ENCODE measurements around the gene PREX1.
A peak's percentile ranks its signal among the peaks of the same experiment; 100 is the strongest.

Gene PREX1

GRCh38 chr20:48724891-48725554 lies 102.8 kb downstream of the PREX1 start:
- H3K4me3 ChIP-seq: no peak overlapping the region
- peak overlapping the region; percentile 85 for H3K27ac ChIP-seq
- peaks cover 89% of the 10 kb centered on the region for H3K4me1 ChIP-seq
- H3K9ac ChIP-seq: no peak overlapping the region
- H3K27me3 ChIP-seq: no peaks in the 10 kb centered on the region
- peaks cover 7% of the 10 kb centered on the region; the same call in 1 of the 2 replicates for H3K9me3 ChIP-seq
- no peaks in the 10 kb centered on the region for H3K36me3 ChIP-seq
- H3K4me2 ChIP-seq: peak overlapping the region; percentile 87
- no peaks in the 10 kb centered on the region for H4K20me1 ChIP-seq
- no peak for TF ChIP-seq Cebpa-rat (IDR thresholded peaks at IDR 0.05)

GRCh38 chr20:48724382-48724781 lies 103.4 kb downstream of the PREX1 start:
- Histone ChIP-seq H4K20me1 (no peaks in the 10 kb centered on the region), H3K36me3 (no peaks in the 10 kb centered on the region)

GRCh38 chr20:48723308-48724264 lies 104.2 kb downstream of the PREX1 start:
- H3K27ac ChIP-seq: peak overlapping the region; percentile 85
- peaks cover 7% of the 10 kb centered on the region; the same call in 1 of the 2 replicates for H3K9me3 ChIP-seq
- TF ChIP-seq Cebpa-rat (IDR thresholded peaks at IDR 0.05): peak; percentile 45; the same call in 1 of the 2 replicates
- peak overlapping the region; percentile 11; the same call in 1 of the 2 replicates for H3K4me3 ChIP-seq
- peaks cover 89% of the 10 kb centered on the region for H3K4me1 ChIP-seq
- H3K36me3 ChIP-seq: no peaks in the 10 kb centered on the region
- H3K27me3 ChIP-seq: no peaks in the 10 kb centered on the region
- peak overlapping the region; percentile 69 for H3K9ac ChIP-seq
- no peaks in the 10 kb centered on the region for H4K20me1 ChIP-seq
- peak overlapping the region; percentile 87 for H3K4me2 ChIP-seq

More at GRCh38 chr20:48724382-48724781, 103.4 kb downstream of the PREX1 start:
- peaks cover 7% of the 10 kb centered on the region; the same call in 1 of the 2 replicates for H3K9me3 ChIP-seq
- peak overlapping the region; percentile 87 for H3K4me2 ChIP-seq
- no peaks in the 10 kb centered on the region for H3K27me3 ChIP-seq
- peak overlapping the region; percentile 85 for H3K27ac ChIP-seq
- no peak overlapping the region for H3K4me3 ChIP-seq
- peaks cover 89% of the 10 kb centered on the region for H3K4me1 ChIP-seq
- TF ChIP-seq Cebpa-rat (IDR thresholded peaks at IDR 0.05): no peak
- H3K9ac ChIP-seq: no peak overlapping the region

- Histone ChIP-seq H3K27ac (peak overlapping the region; percentile 85), H3K4me3 (peak overlapping the region; percentile 11; the same call in 1 of the 2 replicates), H3K9me3 (peaks cover 7% of the 10 kb centered on the region; the same call in 1 of the 2 replicates), H3K4me1 (peaks cover 91% of the 10 kb centered on the region), H3K27me3 (no peaks in the 10 kb centered on the region), H3K9ac (peak overlapping the region; percentile 69), H4K20me1 (no peaks in the 10 kb centered on the region), H3K36me3 (no peaks in the 10 kb centered on the region), H3K4me2 (peak overlapping the region; percentile 87)
- TF ChIP-seq Cebpa-rat (IDR thresholded peaks at IDR 0.05): no peak
Observed at GRCh38 chr20:48722737-48723191, 105.0 kb downstream of the PREX1 start.

- Histone ChIP-seq H4K20me1 (no peaks in the 10 kb centered on the region), H3K27me3 (no peaks in the 10 kb centered on the region), H3K36me3 (no peaks in the 10 kb centered on the region), H3K4me3 (peak overlapping the region; percentile 11; the same call in 1 of the 2 replicates), H3K9ac (peak overlapping the region; percentile 69), H3K4me1 (peaks cover 97% of the 10 kb centered on the region), H3K27ac (peak overlapping the region; percentile 85), H3K4me2 (peak overlapping the region; percentile 87), H3K9me3 (peaks cover 7% of the 10 kb centered on the region; the same call in 1 of the 2 replicates)
- peak; percentile 62; the same call in 1 of the 2 replicates for TF ChIP-seq Cebpa-rat (IDR thresholded peaks at IDR 0.05)
Observed at GRCh38 chr20:48722002-48722731, 105.6 kb downstream of the PREX1 start.

GRCh38 chr20:48721324-48722001 lies 106.3 kb downstream of the PREX1 start:
- H3K4me1 ChIP-seq: peaks cover 100% of the 10 kb centered on the region
- H4K20me1 ChIP-seq: no peaks in the 10 kb centered on the region
- H3K4me2 ChIP-seq: peak overlapping the region; percentile 87
- H3K4me3 ChIP-seq: no peak overlapping the region
- no peaks in the 10 kb centered on the region for H3K27me3 ChIP-seq
- H3K36me3 ChIP-seq: no peaks in the 10 kb centered on the region
- H3K27ac ChIP-seq: peak overlapping the region; percentile 85
- TF ChIP-seq Cebpa-rat (IDR thresholded peaks at IDR 0.05): no peak
- H3K9me3 ChIP-seq: peaks cover 7% of the 10 kb centered on the region; the same call in 1 of the 2 replicates
- peak overlapping the region; percentile 69 for H3K9ac ChIP-seq

- Histone ChIP-seq H3K4me2 (peak overlapping the region; percentile 87), H3K9me3 (0 out of 2 replicates have a peak, but pooled peaks cover 3% of the 10 kb centered on the region), H3K27ac (peak overlapping the region; percentile 85; the same call in 1 of the 2 replicates), H3K4me1 (peaks cover 100% of the 10 kb centered on the region), H3K9ac (no peak overlapping the region), H3K4me3 (no peak overlapping the region), H3K27me3 (no peaks in the 10 kb centered on the region), H3K36me3 (no peaks in the 10 kb centered on the region), H4K20me1 (no peaks in the 10 kb centered on the region)
- no peak for TF ChIP-seq Cebpa-rat (IDR thresholded peaks at IDR 0.05)
Observed at GRCh38 chr20:48720256-48720985, 107.4 kb downstream of the PREX1 start.

- H4K20me1 ChIP-seq: no peaks in the 10 kb centered on the region
- H3K4me3 ChIP-seq: no peak overlapping the region
- peaks cover 97% of the 10 kb centered on the region for H3K4me1 ChIP-seq
- TF ChIP-seq Cebpa-rat (IDR thresholded peaks at IDR 0.05): no peak
- no peaks in the 10 kb centered on the region for H3K27me3 ChIP-seq
- H3K4me2 ChIP-seq: peak overlapping the region; percentile 87
- H3K9ac ChIP-seq: no peak overlapping the region
- H3K9me3 ChIP-seq: no peaks in the 10 kb centered on the region
- no peaks in the 10 kb centered on the region for H3K36me3 ChIP-seq
- peak overlapping the region; percentile 21; the same call in 1 of the 2 replicates for H3K27ac ChIP-seq
Observed at GRCh38 chr20:48719598-48720255, 108.1 kb downstream of the PREX1 start.
